NCI-H69 (cell line): ENCODE measurements around the gene ANKK1.
A peak's percentile ranks its signal among the peaks of the same experiment; 100 is the strongest.

Experiments
- DNase-seq: peaks from one replicate; lab custom pipeline; 2025; lab: John Stamatoyannopoulos, UW

ANKK1 gene, protein sequence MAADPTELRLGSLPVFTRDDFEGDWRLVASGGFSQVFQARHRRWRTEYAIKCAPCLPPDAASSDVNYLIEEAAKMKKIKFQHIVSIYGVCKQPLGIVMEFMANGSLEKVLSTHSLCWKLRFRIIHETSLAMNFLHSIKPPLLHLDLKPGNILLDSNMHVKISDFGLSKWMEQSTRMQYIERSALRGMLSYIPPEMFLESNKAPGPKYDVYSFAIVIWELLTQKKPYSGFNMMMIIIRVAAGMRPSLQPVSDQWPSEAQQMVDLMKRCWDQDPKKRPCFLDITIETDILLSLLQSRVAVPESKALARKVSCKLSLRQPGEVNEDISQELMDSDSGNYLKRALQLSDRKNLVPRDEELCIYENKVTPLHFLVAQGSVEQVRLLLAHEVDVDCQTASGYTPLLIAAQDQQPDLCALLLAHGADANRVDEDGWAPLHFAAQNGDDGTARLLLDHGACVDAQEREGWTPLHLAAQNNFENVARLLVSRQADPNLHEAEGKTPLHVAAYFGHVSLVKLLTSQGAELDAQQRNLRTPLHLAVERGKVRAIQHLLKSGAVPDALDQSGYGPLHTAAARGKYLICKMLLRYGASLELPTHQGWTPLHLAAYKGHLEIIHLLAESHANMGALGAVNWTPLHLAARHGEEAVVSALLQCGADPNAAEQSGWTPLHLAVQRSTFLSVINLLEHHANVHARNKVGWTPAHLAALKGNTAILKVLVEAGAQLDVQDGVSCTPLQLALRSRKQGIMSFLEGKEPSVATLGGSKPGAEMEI

GRCh38 chr11:113387605-113388211 is at the start of gene ANKK1:
ANKK1 (plus strand) TSS chr11:113387779; CDS start chr11:113387885, 106 bp downstream.
- no peak for DNase-seq

- DNase-seq, result peak; percentile 52
Measured at GRCh38 chr11:113338730-113339129, 48.8 kb upstream of the ANKK1 start.

GRCh38 chr11:113339929-113340589 is 47.5 kb upstream of the ANKK1 start:
- DNase-seq, result peak; percentile 51

GRCh38 chr11:113341388-113342165 is 46.0 kb upstream of the ANKK1 start:
- peak; percentile 75 for DNase-seq

DNA sequence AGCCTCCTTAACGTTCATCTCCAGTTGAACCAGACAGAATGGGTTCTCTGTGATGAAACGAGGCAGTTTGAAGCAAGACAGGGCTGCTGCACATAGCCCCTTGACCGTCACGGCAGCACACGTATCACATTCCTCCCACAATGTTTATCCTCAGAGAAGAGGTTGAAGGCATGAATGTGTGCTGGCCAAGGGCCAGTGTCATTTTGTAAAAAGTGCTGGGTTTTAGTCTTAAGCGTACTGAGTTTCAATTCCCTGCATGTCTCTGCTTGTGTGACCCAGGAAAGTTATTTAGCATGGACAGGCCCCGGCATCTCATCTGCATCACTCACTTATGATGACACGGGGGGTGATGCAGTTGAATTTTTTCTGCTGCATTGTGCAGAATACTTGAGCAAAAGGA is 41.6 kb upstream of the ANKK1 start:
- DNase-seq, result no peak

DNA sequence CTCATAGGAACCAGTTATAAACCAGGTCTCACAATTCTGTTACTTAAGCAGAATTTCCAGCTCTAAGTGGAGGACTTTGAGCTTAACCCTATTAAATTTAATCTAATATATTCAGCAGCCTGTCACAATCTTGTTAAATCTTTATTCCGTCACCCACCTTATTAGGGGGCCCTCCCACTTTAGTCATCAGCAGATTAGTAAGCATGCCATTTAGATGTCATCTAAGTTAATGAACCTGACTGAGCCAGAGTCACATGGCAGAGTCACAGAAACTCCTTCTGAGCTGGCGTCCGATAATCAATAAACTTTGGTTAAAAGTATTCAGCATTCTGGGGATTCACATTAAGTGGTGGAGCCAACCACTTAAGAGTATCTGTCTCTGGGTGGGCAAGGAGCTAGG is 38.1 kb upstream of the ANKK1 start:
- DNase-seq, result no peak

- DNase-seq, result peak; percentile 96
Measured at GRCh38 chr11:113350336-113351067, 37.1 kb upstream of the ANKK1 start.

DNA sequence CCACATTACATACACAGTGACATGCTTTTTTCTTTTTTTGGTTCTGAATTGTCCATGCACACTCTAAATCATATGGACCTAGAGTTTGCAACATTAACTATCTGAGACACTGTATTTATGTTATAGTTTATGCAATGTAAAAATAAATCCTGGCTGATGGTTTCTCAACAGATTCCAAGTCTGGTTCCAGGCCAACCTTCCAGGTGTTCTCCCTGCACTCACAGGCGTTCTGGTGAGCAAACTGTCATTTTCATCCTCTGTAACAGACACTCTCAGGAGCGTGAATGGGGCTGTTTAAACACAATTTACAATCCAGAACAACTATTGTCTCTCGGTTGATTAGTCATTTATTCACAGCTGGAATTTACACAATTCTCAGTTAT is 36.5 kb upstream of the ANKK1 start:
- peak; percentile 100 for DNase-seq

DNA sequence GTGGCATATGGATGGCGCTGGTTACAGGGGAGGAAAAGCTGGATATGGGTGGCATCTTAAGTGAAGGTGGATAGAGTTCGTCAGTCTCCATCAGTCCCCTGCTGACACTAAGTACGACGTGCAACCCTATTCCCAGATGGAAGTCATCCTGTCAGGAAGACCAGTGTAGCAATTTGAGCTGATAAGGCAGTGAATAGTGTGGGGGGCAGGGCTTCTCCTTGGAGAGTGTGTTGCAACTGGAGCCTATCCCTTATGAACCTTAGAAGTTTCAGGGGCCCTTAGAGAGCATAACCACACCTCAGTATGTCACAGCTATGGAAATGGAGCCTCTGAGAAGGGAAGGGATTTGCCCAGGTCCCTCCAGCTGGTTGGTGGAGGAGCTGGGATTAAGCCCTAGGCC is 36.1 kb upstream of the ANKK1 start:
- DNase-seq, result no peak

GRCh38 chr11:113356203-113356602 is 31.4 kb upstream of the ANKK1 start:
- DNase-seq, result no peak

DNA sequence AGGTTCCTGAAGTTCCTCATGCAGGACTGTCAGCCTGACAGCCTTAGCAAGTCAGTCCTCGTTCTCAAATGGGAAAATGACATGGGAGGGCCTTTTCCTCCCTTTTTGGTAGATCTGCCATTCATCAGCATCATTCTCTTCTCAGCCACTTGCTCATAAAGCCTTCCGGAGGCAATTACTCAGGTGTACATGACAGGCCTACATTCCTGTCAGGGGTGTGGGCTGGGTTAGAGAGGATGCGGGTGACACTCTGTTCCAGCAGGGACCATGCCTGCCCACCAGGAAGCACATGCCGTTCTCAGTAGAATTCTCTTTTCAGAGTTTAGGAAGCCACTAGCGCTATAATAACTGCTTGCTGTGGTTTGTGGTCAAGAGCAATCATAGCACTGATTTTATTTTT is 24.2 kb upstream of the ANKK1 start:
- no peak for DNase-seq

DNA sequence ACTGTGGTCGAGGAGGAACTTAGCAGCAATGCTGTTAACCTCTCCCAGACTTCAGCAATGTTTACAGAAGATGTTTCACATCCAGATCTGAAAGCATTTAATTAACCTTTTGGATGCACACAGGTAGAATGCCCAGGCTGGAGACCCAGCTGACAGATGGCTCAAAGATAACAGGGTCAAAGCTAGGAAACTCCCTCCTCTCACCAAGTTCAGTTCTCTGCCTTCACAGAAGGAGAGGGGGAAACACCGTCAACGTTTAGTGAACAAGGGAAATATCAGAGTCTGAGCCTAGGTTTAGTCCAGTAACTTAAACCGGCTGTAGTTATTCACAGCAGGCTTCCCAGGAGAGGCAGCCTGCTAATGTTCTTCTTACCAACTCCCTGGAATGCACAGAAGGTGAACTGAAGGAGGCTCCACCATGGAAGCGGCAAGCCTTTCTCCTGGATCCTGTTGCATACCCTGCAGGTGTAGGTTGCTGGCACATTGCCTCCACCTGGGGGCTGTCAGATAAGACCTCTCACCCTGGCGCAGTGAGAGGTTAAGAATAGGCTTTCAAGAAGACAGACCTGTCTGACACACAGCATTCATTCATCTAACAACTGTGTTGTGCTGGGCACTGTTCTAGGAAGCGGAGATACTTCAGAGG is 23.5 kb upstream of the ANKK1 start:
- DNase-seq, result peak; percentile 81

- no peak for DNase-seq
Measured at GRCh38 chr11:113365895-113366294, 21.7 kb upstream of the ANKK1 start.

DNA sequence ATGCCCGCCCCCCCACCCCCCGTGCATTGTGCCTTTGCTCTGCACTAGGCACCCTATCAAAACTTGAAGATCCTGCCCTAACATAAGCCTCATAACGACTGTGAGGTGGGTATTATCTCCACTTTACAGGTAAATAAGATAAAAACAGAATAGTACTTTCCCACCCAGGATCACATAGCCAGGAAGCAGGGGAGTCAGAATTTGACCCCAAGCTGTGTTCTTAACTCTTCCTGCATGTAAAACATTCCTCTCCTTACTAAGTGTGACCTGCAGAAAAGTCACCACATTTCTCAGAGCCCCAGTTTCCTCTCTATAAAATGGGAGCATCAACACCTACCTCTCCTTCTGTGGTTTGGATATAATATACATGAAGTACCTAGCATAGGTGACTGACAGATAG is 18.2 kb upstream of the ANKK1 start:
- no peak for DNase-seq

DNA sequence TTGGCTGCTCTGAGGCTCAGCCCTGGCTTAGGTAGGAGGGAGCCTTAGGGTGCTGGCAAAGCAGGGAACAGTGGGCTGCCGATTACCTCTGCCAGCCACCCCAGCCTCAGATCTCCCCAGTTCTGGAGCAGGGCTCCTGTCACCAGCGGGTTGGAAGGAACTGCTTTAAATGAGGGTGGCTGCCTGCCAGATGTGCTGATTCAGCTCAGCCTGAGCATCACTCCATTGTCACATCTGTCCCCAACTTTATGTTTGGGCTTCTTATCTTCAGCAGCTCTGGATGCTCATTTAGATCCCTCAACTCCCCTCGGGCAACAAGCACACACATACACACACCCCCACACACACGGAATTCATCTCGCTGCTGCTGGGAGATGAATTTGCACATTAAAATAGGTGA is 16.9 kb upstream of the ANKK1 start:
- no peak for DNase-seq

DNA sequence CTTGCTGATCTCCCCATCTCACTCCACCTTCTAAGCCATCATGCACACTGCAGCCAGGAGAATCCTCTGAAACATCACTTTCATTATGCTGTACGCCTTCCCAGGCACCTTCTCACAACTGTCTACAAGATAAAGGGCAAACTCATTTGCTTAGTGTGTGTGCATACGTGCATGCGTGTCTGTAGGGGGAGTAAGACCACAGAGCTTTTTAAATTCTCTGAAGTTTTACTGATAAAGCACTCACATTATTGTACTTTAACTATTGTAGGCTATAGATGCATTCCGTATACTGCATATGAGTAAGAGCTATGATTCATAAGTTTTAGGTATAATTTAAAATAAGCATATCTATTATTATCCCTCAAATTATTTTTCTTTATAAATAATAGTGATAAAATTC is 15.3 kb upstream of the ANKK1 start:
- peak; percentile 33 for DNase-seq

- DNase-seq, result no peak
Measured at GRCh38 chr11:113373306-113373705, 14.3 kb upstream of the ANKK1 start.

DNA sequence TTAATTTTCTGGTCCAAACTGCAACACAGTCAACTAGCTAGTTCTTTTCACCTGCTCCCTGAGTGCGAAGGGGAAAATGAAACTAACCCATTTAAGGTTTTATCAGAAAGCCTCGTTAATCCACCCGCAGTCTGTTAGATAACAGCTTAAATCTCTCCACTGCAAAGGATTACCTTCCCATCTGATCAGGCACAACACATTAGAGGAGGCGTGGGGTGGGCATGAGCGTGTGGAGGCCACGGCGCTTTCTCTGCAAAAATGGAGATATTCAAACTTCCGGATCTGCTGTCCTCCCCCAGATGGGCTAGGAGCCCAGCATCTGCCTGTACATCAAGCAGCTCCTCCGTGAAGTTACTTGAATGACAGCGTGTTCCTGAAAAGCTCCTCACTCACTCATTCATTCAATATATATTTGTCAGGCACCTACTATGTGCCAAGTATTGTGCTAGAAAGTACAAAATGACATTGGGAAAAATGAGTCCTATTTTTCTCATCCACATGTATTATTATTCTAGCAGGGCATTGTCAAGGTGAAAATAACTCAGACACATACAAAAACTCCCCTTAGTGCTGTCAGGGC is 13.5 kb upstream of the ANKK1 start:
- no peak for DNase-seq

DNA sequence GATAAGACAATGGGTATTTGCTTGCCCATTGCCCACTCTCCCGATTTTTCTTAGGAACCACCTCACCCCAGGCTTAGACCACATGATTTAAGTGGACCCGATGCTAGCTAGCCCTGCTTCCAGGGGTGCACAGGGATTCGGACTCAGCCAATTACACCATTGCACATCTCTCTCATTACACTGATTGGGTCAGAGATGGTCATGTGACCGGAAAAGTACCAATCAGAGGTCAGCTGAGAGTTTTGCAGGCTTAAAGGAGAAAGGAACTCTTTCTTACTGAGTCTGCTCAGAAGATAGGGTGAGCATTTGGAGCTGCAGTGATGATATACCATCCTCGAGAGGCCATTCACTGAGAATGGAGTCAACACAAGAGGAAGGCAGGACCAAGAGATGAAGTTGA is 12.2 kb upstream of the ANKK1 start:
- no peak for DNase-seq

DNA sequence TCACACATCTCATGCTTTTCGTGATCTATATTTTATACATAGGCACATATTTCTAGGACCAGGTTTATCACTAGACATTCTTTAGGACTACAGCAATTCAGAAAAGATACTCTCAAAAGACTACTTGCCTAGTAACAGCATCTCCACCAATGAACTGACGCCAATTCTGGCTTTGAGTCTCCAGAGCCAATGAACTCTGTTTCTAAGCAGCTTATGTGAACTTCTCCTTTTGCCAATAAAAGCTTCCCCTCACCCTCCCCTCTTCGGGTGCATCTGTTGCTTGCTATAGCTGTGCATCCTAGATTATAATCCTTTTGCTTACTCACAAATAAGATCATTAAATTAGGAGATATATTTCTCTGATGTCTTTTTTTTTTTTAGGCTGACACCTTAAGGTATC is 11.4 kb upstream of the ANKK1 start:
- no peak for DNase-seq
